GM18517 (cell line): ENCODE results near the gene FOXL3.
"Not testable (repeated sequence)": the region's sequence is repeated elsewhere in the genome, so short reads cannot be mapped to it uniquely, and the experiment has no call there.

Experiments used
- ATAC-seq: cut with Tn5 transposase; IDR thresholded peaks from one replicate; pipeline ENCODE4 v1.9.1; 2021; ENCODE audit warnings: mild to moderate bottlenecking, moderate library complexity; ENCODE audit not compliant: unreplicated experiment

The FOXL3 gene

GRCh38 chr7:286266-286665, 3.7 kb upstream of the FOXL3 start:
- no peak for ATAC-seq

- ATAC-seq, result no peak
Measured at GRCh38 chr7:288671-289101, 1.3 kb upstream of the FOXL3 start.

GRCh38 chr7:289209-289755, 688 bp upstream of the FOXL3 start:
- no peak for ATAC-seq

- ATAC-seq, result no peak
Measured at GRCh38 chr7:290554-291372, 793 bp downstream of the FOXL3 start.

GRCh38 chr7:291373-292092, 1.6 kb downstream of the FOXL3 start:
- no peak for ATAC-seq

GRCh38 chr7:292226-292625, 2.3 kb downstream of the FOXL3 start:
- no peak for ATAC-seq

- ATAC-seq, result no peak
Measured at GRCh38 chr7:292826-293225, 2.9 kb downstream of the FOXL3 start.

- no peak for ATAC-seq
Measured at GRCh38 chr7:293681-294439, 3.9 kb downstream of the FOXL3 start.

GRCh38 chr7:294440-295154, 4.6 kb downstream of the FOXL3 start:
- no peak for ATAC-seq

GRCh38 chr7:295155-296154, 5.5 kb downstream of the FOXL3 start:
- ATAC-seq, result no peak

- ATAC-seq, result no peak
Measured at GRCh38 chr7:296373-296945, 6.5 kb downstream of the FOXL3 start.

- ATAC-seq, result not testable (repeated sequence)
Measured at GRCh38 chr7:297141-297540, 7.2 kb downstream of the FOXL3 start.

GRCh38 chr7:297611-298374, 7.8 kb downstream of the FOXL3 start:
- ATAC-seq, result no peak

- no peak for ATAC-seq
Measured at GRCh38 chr7:298375-298702, 8.4 kb downstream of the FOXL3 start.

GRCh38 chr7:298743-299142, 8.8 kb downstream of the FOXL3 start:
- no peak for ATAC-seq

GRCh38 chr7:299169-299568, 9.2 kb downstream of the FOXL3 start:
- no peak for ATAC-seq

- no peak for ATAC-seq
Measured at GRCh38 chr7:299628-300027, 9.7 kb downstream of the FOXL3 start.

GRCh38 chr7:300048-300447, 10.1 kb downstream of the FOXL3 start:
- ATAC-seq, result no peak
